ENCODE measurements around the gene MAPKBP1.

MAPKBP1 gene

GRCh38 chr15:41790756-41791546 is 16.7 kb downstream of the MAPKBP1 start:
- ChIA-PET POLR2A (no interaction called here), CTCF (interaction anchor here (4.9 kb wide), 1 partner anchor 17 kb away, joined by 24 read pairs; the partner anchor contains the start of gene MAPKBP1)
- H3K4me3 ChIP-seq (ENCODE audit: low read depth, low read length), result no peak overlapping the region
- TF ChIP-seq ELK4 (IDR thresholded peaks at IDR 0.05; ENCODE audit: borderline replicate concordance, low read depth, low read length), result no peak
- TF ChIP-seq ZFHX2 (tag by site-specific recombination; conservative IDR thresholded peaks at IDR 0.05), result 0 out of 2 replicates have a peak, but pooled peaks have one; percentile 20
- H3K9me3 ChIP-seq (ENCODE audit: control insufficient read depth, insufficient read depth, low read depth, low read length), result no peaks in the 10 kb centered on the region
- no peak overlapping the region for H3K27ac ChIP-seq (ENCODE audit: extremely low read depth, low read depth, low read length)
- H3K36me3 ChIP-seq (ENCODE audit: control insufficient read depth in 2 of 2, insufficient read depth in 1 of 2, low read length in 2 of 2), result no peaks in the 10 kb centered on the region
- no peaks in the 10 kb centered on the region for H3K4me1 ChIP-seq (ENCODE audit: control insufficient read depth, insufficient read depth, low read length)

- ChIA-PET CTCF (no interaction called here), POLR2A (no interaction called here)
- Histone ChIP-seq H3K36me3 (ENCODE audit: control insufficient read depth in 2 of 2, insufficient read depth in 1 of 2, low read length in 2 of 2) (no peaks in the 10 kb centered on the region), H3K4me3 (ENCODE audit: low read depth, low read length) (no peak overlapping the region), H3K4me1 (ENCODE audit: control insufficient read depth, insufficient read depth, low read length) (no peaks in the 10 kb centered on the region), H3K9me3 (ENCODE audit: control insufficient read depth, insufficient read depth, low read depth, low read length) (no peaks in the 10 kb centered on the region), H3K27ac (ENCODE audit: extremely low read depth, low read depth, low read length) (no peak overlapping the region)
- TF ChIP-seq YY1 (tag by site-specific recombination; IDR thresholded peaks at IDR 0.05) (no peak), ZNF211 (tag by site-specific recombination; IDR thresholded peaks at IDR 0.05; ENCODE audit: low read depth) (no peak), GLIS2 (tag by site-specific recombination; IDR thresholded peaks at IDR 0.05) (no peak), ZNF37A (tag by site-specific recombination; IDR thresholded peaks at IDR 0.05) (no peak), ZBTB20 (tag by site-specific recombination; IDR thresholded peaks at IDR 0.05) (no peak), ZNF23 (tag by site-specific recombination; IDR thresholded peaks at IDR 0.05; ENCODE audit: borderline replicate concordance) (no peak), SCRT1 (tag by site-specific recombination; IDR thresholded peaks at IDR 0.05; ENCODE audit: borderline replicate concordance) (no peak), ZNF223 (tag by site-specific recombination; IDR thresholded peaks at IDR 0.05) (no peak), TRIM28 (IDR thresholded peaks at IDR 0.05; ENCODE audit: borderline replicate concordance, low read length) (no peak), HIC1 (tag by site-specific recombination; IDR thresholded peaks at IDR 0.05) (no peak), ZNF112 (tag by site-specific recombination; IDR thresholded peaks at IDR 0.05) (no peak), PRDM10 (tag by site-specific recombination; IDR thresholded peaks at IDR 0.05) (no peak)
Observed at GRCh38 chr15:41791547-41791937, 17.3 kb downstream of the MAPKBP1 start.
